ENCODE results near the gene PAH.

DNA sequence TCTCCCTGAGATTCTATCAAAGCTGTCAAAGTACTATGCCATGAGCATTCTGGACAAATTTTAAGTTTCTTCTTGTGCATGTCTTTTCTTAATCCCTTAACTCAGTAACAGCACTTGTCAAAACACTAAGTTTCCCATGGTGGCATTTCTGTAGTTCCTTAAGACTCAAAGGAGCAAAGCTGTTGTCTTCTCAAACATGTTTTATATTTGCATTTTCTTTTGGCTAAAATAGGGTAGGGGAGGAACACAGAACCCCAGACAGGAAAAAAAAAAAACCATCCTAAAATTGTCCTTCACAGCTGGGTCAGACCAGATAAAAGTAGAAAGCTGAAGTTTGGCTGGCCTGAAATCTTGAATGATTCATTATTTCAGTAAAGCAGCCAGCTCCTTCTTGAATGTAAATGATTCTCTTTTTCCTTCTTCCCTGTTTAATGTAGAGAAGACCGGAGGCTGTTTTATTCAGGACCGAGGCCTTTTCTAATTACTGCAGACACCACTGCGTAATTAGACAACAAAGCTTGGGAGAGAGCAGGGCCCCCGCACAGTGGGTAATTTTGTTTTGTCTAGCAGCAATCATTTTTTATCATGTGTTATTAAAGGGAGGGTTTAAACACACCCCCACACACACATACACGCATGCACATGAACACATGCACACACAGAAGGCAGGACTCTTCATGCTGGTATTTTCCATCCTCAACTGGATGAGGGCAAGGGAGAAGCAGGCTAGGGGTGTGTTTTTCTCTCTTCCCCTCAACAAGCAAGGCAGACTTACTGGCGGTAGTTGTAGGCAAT lies 51.0 kb downstream of the PAH start:
- TF ChIP-seq, protein P1, sequence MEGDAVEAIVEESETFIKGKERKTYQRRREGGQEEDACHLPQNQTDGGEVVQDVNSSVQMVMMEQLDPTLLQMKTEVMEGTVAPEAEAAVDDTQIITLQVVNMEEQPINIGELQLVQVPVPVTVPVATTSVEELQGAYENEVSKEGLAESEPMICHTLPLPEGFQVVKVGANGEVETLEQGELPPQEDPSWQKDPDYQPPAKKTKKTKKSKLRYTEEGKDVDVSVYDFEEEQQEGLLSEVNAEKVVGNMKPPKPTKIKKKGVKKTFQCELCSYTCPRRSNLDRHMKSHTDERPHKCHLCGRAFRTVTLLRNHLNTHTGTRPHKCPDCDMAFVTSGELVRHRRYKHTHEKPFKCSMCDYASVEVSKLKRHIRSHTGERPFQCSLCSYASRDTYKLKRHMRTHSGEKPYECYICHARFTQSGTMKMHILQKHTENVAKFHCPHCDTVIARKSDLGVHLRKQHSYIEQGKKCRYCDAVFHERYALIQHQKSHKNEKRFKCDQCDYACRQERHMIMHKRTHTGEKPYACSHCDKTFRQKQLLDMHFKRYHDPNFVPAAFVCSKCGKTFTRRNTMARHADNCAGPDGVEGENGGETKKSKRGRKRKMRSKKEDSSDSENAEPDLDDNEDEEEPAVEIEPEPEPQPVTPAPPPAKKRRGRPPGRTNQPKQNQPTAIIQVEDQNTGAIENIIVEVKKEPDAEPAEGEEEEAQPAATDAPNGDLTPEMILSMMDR (IDR thresholded peaks at IDR 0.05), result no peak
- TF ChIP-seq POLR2AphosphoS5 (IDR thresholded peaks at IDR 0.05) (no peak), POLR2A (IDR thresholded peaks at IDR 0.05) (no peak)

Measured in transverse colon (tissue), 4 donors.